GM18508 (cell line): ENCODE data around the gene INPP4B.
"Not testable (repeated sequence)": the region's sequence is repeated elsewhere in the genome, so short reads cannot be mapped to it uniquely, and the experiment has no call there.

Experiments used
- ATAC-seq: cut with Tn5 transposase; IDR thresholded peaks from one replicate; pipeline ENCODE4 v1.9.1; 2021; ENCODE audit warnings: moderate number of reproducible peaks; ENCODE audit not compliant: insufficient read depth, unreplicated experiment

The INPP4B gene

DNA sequence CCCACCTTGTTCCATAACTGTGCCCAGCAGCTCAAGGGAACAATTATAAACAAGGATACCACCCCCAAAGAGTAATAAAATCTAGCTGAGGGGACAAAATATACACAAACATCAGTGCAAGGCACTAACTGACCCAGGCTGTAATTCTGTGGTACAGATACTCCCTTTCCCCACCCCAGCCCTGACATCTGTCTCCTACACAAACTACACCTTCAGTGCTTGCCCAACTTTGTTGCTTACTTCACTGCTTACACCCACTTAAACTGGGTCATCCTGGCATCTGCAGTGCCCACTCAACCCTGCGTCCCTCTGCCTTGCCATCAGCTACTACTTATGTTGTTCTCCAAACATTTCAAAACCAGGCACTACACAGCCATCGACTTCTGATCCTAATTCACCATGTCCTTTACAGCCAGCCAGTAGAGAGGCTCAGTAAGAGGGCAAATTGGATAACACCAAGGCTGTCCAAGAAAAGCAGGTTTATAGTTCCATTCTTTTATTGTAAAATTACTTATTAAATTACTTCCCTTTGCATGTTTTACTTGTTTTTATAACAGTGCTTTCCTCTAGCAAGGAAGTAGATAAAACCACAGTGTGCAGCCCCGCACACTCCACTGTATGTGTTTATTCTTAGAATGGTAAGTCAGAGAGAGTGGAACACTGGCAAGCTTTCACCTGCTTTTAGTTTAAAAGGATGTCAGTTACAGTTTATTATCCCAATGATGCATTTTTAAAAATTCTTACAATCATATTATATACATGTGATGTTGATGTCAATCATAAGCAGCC, 149.6 kb downstream of the INPP4B start:
- no peak for ATAC-seq

DNA sequence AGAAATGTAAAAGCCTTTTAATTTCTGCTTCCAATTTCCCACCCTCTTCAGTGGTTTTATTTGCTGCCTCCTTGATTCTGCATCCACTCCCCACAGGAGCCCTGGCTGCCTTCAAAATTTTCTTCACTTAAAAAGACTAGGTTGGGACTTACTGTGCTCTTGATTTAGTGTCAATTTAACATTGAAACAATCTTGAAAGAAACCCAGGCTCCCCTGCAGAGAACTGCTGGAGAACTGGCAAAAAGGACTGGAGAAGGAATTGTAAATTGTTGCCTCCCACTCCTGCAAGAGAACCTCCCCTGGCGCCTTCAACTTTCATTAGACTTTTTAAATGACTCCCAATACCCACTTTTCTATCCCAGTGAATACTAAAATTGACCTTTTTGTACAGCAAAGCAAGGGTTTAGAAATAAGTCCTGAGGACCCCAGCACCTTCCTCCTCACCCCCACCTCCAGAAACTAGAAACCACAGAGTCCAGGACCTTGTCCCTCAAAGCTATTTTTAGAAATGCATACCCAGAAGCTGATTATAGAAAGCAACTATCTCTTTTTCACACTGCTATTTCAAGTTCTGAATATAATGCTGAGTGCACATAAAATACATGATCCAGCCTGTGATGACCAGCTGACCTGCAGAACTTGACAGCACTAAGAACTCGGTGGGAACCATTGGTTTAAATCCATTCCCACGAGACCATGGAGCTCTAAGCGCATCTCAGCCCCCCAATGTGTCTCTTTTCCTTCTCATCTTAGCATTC, 155.5 kb downstream of the INPP4B start:
- no peak for ATAC-seq

DNA sequence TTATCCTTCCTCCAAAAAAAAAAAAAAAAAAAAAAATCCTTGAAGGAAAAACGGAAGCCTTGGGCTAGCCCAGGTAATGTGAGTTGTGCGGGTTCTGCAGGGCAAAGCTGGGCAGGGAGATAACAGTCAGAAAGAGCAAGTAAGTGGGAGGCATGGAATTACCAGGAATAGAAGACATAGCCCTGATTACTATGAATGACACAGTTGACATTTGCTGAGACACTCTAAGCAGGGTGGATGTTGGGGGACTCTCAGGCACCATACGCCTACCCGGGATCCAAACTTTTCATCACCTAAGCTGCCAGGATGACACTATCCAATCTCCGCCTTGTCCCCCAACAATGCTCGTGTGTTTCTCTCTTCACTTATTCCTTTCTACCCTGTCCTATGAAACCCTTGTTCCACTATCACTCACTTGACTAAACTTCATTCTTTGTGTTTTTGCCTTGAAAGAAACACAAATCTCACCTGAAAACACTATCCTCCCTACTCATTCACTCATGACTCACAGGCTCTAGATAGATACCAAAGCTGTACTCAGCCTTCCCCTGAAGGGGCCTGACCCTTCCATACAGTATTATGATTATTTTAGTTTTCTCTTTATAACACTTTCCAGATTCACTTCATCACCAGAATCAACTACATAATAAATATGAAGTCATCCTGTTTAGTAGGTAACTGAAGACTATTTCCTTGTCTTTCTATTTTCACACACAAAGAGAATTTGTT, 158.4 kb downstream of the INPP4B start:
- no peak for ATAC-seq

DNA sequence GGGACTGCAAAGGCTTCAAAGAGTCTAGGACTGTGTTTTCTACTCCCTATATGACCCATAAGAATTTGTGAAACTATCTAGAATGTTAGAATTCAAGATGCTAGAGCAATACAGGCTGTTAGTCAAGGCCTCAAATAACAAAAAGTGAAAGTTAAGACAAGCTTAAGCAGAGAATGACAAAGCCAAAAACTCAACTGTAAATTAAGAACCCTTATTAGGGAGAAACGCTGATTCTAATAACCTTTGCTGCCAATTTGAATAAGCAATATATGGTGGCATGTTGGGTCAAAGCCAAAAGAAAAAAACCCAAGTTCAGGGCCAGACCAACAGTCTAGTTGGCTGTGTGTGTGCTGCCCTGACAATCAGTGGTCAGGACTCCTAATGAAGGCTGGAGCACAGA, 160.0 kb downstream of the INPP4B start:
- ATAC-seq = no peak

DNA sequence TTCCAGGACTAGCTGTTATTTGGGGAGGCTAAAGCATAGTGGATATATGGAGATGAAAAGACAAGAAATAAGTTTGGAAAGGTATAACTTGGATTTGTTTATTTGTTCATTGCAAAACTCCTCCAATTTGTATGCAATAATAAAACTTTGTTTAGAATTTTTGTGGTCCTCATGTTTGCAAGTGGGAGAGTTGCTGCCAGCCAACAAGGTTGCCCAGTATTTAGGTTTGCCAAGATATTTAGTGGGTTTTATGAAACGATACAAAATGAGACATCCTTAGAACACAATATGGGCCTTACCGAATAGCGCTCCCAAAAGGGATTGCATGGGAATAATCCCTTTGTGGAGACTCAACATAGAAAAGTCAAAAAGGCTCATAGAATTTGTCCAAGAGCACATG, 162.1 kb downstream of the INPP4B start:
- no peak for ATAC-seq

DNA sequence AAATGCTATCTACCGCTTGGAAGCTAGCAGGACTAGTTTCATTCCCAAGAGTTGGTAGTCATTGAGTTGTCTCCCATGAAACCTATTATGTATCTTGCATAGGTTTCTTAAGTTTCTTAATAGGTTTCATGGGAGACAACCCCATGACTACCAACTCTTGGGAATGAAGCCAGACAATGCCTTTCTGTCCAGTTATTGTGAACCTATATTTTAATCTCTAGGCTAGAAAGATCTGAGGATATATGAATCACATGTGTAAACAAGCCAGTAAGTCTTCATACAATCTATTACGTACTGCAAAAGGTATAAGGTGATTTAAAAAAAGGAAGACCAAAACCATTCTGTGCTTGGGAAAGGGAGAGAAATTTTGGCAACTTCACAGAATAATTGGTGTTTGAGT, 162.6 kb downstream of the INPP4B start:
- no peak for ATAC-seq

DNA sequence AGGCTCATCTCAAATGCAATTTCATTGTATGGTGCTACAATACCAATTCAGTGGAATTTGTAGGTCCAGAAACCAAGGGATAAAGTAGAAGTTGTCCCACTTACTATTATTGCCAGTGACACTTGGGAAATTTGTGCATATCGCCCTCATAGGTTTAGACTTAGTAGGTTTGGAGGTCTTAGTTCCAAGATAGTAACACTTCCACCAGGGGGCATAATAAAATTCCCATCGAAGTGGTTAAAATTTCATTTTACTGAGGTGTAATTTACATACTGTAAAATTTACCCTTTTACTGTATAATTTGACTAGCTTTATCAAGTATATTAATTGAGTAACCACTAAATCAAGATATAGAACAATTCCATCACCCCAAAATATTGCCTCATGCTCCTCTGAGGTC, 174.6 kb downstream of the INPP4B start:
- no peak for ATAC-seq

DNA sequence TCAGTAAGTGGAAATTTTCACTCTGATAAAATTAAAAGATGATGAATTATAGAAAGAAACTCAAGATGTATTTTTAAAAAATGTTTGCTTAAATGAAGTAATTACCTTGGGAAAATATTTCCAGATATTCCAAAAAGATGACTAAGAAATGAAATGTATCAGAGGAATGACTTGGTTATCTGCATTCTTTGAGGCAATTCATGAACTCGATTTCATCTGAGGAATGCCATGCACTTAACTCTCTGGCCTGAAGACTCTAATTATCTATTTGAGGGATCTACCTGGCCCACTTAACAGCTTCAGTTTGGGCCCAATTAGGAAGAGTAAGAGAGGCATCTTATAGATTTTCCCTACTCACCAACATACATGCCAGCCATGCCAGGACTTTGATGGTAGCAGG, 182.3 kb downstream of the INPP4B start:
- no peak for ATAC-seq

DNA sequence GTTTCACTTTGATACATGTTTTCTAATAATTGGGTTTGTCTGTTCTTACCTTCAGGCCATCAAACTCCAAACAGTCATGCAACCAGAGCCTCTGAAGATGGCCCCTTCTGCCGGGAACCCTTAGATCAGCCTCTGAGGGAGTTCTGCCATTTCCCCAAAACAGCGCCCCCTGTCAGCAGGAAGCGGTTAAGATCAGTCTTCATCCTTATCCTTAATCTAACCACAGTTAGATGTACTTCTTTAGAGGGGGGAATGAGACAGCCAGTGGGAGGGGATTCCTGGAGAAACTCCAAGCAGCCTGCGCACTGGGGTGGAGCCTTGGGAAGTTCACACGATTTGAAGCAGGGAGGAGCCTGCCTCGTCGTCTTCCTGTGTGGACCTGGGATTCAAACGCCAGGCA, 185.4 kb downstream of the INPP4B start:
- ATAC-seq = no peak

DNA sequence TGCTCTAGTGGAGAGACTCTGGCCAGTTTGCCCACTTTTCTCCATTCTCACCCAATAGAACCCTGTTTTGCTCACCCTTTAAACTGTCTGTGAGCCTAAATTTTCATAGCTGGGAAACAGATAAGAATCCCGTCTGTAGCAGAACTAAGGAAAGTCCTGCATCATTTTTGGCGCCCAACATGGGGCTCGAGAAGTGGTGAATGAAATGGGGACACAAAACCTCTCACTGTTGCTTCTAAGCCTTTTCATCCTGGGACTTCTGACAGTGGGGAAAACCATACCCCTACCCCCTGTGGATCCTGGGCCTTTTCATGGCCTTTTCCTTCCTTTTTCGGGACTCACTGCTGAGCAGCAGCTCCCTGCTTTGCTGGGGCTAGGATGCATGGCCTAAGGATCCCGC, 189.9 kb downstream of the INPP4B start:
- ATAC-seq = no peak

DNA sequence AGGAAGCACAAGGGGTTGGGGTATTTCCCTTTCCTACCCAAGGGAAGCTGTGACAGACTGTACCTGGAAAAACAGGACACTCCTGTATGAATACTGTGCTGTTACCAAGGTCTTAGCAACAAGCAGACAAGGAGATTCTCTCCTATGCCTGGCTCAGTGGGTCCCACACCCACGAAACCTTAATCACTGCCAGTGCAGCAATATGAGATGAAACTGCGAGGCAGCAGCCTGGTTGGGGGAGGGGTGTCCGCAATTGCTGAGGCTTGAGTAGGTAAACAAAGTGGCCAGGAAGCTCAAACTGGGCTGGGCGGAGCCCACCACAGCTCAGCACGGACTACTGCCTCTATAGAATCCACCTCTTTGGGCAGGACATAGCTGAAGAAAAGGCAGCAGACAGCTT, 197.7 kb downstream of the INPP4B start:
- no peak for ATAC-seq

DNA sequence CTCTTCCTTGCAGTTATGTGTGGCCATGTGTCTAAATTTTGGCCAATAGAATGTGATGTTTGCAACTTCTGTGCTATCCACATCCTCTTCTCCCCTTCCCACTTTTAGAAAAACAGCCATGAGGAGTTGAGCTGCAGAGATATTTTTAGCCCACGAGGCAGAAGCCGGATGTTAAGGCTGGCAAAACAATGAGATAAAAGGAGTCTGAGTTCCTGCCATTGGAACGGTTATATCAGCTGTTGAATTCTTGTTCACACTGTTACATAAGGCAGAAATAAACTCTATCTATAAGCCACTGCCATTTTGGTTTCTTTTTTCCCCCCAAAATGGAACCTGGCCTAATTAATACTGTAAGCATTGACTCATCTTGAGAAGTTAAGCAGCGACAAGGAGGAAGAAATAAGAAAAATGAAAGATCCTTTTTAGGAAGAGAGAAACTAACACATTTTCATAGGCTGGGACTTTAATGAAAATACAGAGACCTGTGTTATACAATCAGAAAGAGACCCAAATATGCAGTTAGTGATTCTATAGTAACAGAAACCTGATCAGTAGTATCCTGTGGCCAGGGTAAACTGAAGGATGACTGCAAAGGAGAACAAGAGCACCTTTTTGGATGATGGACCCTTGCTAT, 200.5 kb downstream of the INPP4B start:
- no peak for ATAC-seq

DNA sequence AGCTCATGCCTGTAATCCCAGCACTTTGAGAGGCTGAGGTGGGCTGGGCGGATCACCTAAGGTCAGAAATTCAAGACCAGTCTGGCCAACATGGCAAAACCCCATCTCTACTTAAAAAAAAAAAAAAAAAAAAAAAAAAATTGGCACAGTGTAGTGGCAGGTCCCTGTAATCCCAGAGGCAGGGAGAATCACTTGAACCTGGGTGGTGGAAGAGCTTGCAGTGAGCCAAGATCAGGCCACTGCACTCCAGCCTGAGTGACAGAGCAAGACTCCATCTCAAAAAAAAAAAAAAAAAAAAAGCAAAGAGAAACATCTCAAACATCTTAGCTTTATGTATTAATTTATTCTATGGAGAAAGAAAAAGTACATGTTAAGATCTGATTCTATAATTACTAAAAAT, 201.5 kb downstream of the INPP4B start:
- ATAC-seq = not testable (repeated sequence)

DNA sequence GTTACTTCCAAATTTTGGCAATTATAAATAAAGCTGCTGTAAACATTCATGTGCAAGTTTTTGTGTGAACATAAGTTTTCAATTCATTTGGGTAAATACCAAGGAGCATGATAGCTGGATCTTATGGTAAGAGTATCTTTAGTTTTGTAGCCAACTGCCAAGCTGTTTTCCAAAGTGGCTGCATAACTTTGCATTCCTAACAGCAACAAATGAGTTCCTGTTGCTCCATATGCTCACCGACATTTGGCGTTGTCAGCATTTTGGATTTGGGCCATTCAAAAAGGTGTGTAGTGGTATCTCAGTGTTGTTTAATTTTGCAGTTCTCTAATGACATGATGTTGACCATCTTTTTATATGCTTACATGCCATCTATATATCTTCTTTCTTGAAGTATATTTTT, 208.5 kb downstream of the INPP4B start:
- no peak for ATAC-seq

DNA sequence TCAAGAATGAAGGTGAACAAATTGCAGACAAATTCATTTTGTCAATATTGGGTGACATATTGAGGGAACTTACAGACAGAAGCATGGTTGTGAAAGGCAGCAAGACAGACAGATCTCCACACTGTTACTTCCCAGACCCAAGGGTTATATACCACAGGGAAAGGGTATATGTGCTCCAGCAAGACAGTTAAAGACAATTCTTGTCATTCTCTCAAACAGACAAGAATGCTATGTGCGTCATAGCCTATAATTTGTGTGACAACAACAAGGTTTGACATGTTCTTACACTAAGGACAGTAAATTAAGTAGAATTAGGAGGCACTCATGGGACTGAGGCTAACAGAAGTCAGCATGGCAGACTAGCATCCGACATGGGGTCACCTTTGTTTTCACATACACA, 214.3 kb downstream of the INPP4B start:
- no peak for ATAC-seq

DNA sequence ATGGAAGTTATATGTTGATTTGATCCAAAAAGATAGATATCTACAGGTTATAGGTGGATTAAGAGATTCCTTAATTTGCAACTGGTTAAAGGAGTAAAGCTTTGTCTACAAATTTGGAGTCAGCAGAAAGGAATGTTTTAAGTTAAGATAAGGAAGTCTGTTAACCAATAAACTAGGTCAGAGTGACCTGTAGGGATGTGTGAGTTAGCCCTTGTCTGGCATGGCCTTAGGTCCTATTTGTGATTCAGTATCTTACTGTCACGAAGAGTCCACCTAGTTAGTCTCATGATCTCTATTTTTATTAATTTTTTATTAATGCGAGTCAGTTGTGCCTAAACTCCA, 230.8 kb downstream of the INPP4B start:
- ATAC-seq = no peak

DNA sequence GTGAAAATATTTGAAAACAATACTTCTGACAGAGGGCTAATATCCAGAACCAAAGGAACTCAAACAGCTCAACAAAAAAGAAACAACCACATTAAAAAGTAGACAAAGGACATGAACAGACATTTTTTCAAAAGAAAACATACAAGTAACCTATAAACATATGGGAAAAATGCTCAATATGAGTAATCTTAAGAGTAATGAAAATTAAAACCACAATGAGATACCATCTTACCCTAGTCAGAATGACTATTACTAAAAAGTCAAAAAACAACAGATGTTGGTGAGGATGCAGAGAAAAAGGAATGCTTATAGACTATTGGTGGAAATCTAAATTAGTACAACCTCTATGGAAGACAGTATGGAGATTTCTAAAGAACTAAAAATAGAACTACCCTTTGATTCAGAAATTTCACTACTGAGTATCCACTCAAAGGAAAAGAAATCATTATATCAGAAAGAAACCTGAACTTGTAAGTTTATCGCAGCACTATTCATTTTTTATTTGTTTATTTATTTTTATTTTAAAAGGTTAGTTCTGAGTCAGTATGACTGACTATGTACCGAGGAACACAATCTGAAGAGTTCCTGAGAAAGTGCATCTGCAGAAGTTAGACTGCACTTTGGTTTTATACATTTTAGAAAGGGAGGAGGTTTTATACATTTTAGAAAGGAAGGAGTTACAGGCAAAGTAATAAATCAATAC, 231.3 kb downstream of the INPP4B start:
- ATAC-seq = no peak

DNA sequence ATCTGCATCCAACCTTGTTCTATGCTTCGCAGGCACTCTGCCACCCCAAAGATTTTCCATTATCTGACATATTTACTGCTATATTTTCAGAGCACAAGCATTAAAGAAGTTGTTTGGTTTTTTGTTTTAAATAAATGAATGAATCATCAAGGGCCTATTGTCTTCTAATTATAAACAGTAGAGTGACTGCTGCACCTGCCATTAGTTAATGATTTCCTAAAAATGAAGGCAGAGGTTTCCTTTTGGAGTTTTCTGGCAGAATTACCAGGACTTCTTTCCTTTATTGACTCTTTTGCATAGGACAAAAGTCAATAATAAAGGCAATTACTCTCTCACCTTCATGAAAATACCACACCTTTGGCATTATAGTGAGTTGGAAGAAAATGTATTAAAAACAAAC, 238.1 kb downstream of the INPP4B start:
- ATAC-seq = no peak

DNA sequence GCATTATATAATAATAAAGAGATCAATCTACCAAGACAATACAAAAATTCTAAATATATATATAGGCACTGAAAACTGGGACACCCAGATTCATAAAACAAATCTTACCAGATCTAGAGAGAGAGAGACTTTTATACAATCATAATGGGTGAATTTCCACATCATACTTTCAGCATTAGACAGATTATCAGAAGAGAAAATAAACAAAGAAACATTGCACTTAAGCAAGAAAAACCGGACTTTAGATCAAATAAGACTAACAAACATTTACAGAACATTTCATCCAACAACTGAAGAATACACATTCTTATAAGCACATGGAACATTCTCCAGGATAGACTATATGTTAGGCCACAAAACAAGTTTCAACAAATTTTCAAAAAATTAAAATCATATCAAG, 245.1 kb downstream of the INPP4B start:
- ATAC-seq = no peak

DNA sequence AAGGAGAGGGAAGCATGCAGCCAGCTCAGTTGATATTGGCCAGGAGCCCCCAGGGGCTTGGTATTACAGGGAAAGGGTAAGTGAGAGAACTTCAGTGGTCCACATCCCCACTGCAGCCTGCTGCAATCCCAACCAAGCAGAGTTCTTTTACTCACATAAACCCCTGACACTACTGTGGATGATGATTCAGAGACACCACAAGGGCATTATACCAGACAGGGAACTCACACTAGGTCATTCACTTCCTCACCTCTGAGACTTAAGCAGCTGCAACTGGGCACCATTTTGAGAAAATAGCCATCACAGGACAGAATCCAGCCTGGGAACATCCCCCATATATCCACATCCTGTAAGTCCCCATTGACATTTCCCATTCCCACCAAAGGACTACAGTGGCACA, 248.0 kb downstream of the INPP4B start:
- no peak for ATAC-seq
